Nephron progenitor cell (in vitro differentiated cells): Measurements from ENCODE around the gene HEMK1.

Experiments
- DNase-seq: peaks from one replicate; pipeline ENCODE4 v3.0.0; 2021
- H3K27ac Mint-ChIP-seq: 2 replicates; pipeline ENCODE4 v1.8.0; 2021; ENCODE audit warnings: mild to moderate bottlenecking, moderate library complexity, mixed read lengths
- H3K27me3 Mint-ChIP-seq: 2 replicates; pipeline ENCODE4 v1.8.0; 2021; ENCODE audit warnings: mild to moderate bottlenecking, low read depth, mixed read lengths; ENCODE audit not compliant: poor library complexity
- H3K36me3 Mint-ChIP-seq: 2 replicates; pipeline ENCODE4 v1.8.0; 2021; ENCODE audit warnings: low read depth, mixed read lengths
- H3K4me1 Mint-ChIP-seq: 2 replicates; pipeline ENCODE4 v1.8.0; 2021; ENCODE audit warnings: mixed read lengths
- H3K4me3 Mint-ChIP-seq: 2 replicates; pipeline ENCODE4 v1.8.0; 2021; ENCODE audit warnings: mild to moderate bottlenecking, moderate library complexity, mixed read lengths
- H3K9me3 Mint-ChIP-seq: 2 replicates; pipeline ENCODE4 v1.8.0; 2021; ENCODE audit warnings: mild to moderate bottlenecking, moderate library complexity, mixed read lengths
- CTCF ChIP-seq: fragments of 200-600 bp; sonication (generic); IDR thresholded peaks from 2 replicates; pipeline ENCODE4 v1.5.0; 2021; ENCODE audit warnings: antibody characterized with exemption

HEMK1 gene

GRCh38 chr3:50551054-50551659, 18.2 kb upstream of the HEMK1 start:
- Mint-ChIP-seq H3K36me3 (no peaks in the 10 kb centered on the region), H3K27me3 (peaks cover 11% of the 10 kb centered on the region), H3K27ac (no peak overlapping the region), H3K9me3 (no peaks in the 10 kb centered on the region), H3K4me1 (peaks cover 30% of the 10 kb centered on the region), H3K4me3 (no peak overlapping the region)
- DNase-seq, result no peak
- no peak for TF ChIP-seq CTCF

GRCh38 chr3:50551681-50552435, 17.5 kb upstream of the HEMK1 start:
- peaks cover 30% of the 10 kb centered on the region for H3K4me1 Mint-ChIP-seq
- H3K27ac Mint-ChIP-seq, result no peak overlapping the region
- DNase-seq, result no peak
- H3K27me3 Mint-ChIP-seq, result peaks cover 11% of the 10 kb centered on the region
- no peak for TF ChIP-seq CTCF
- H3K9me3 Mint-ChIP-seq, result no peaks in the 10 kb centered on the region
- H3K36me3 Mint-ChIP-seq, result no peaks in the 10 kb centered on the region
- no peak overlapping the region for H3K4me3 Mint-ChIP-seq

GRCh38 chr3:50552598-50552997, 16.7 kb upstream of the HEMK1 start:
- Mint-ChIP-seq H3K27me3 (peaks cover 8% of the 10 kb centered on the region), H3K4me1 (peaks cover 30% of the 10 kb centered on the region), H3K9me3 (no peaks in the 10 kb centered on the region), H3K27ac (no peak overlapping the region), H3K4me3 (no peak overlapping the region), H3K36me3 (no peaks in the 10 kb centered on the region)
- TF ChIP-seq CTCF, result no peak
- no peak for DNase-seq

GRCh38 chr3:50554553-50554952, 14.8 kb upstream of the HEMK1 start:
- H3K4me3 Mint-ChIP-seq, result no peak overlapping the region
- H3K4me1 Mint-ChIP-seq, result peaks cover 35% of the 10 kb centered on the region
- H3K27me3 Mint-ChIP-seq, result peaks cover 5% of the 10 kb centered on the region
- no peaks in the 10 kb centered on the region for H3K9me3 Mint-ChIP-seq
- TF ChIP-seq CTCF, result no peak
- no peaks in the 10 kb centered on the region for H3K36me3 Mint-ChIP-seq
- no peak for DNase-seq
- H3K27ac Mint-ChIP-seq, result no peak overlapping the region

- no peaks in the 10 kb centered on the region for H3K9me3 Mint-ChIP-seq
- H3K4me3 Mint-ChIP-seq, result no peak overlapping the region
- TF ChIP-seq CTCF, result no peak
- H3K36me3 Mint-ChIP-seq, result no peaks in the 10 kb centered on the region
- no peak for DNase-seq
- no peak overlapping the region for H3K27ac Mint-ChIP-seq
- H3K4me1 Mint-ChIP-seq, result peaks cover 18% of the 10 kb centered on the region
- peaks cover 5% of the 10 kb centered on the region for H3K27me3 Mint-ChIP-seq
These were observed 12.2 kb upstream of the HEMK1 start for GRCh38 chr3:50557106-50557505.

GRCh38 chr3:50557915-50558314, 11.4 kb upstream of the HEMK1 start:
- H3K9me3 Mint-ChIP-seq, result no peaks in the 10 kb centered on the region
- no peak for TF ChIP-seq CTCF
- no peak for DNase-seq
- no peak overlapping the region for H3K27ac Mint-ChIP-seq
- peaks cover 5% of the 10 kb centered on the region for H3K27me3 Mint-ChIP-seq
- H3K36me3 Mint-ChIP-seq, result no peaks in the 10 kb centered on the region
- H3K4me3 Mint-ChIP-seq, result no peak overlapping the region
- peaks cover 18% of the 10 kb centered on the region for H3K4me1 Mint-ChIP-seq
